ENCODE data around the gene C1orf174. TPM values are rescaled to one million over a fixed set of nuclear protein-coding genes. Genes with fewer than 3 reads are reported as not detected.

The C1orf174 gene
- total RNA-seq, 4 donors from 2014 or later = 27.3 to 36.6 (median 32.7) TPM

DNA sequence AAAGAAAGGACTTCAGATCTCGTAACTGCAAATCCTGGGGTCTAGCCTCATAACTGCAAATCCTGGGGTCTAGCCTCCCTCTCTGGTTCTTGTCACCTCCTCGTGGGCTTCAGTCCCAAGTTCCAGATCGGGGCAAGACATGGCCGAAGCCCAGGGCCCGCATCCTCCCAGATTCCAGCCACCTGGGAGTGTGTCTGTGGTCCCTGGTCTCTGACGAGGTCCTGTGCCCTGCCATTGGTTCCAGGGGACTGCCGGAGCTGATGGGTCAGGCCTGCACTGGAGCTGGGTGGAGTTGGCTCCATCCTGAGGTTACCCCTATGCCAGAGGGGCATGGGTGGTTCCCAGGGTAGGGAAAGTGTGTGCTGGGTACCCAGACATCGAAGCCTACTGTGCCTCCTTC lies 17.7 kb upstream of the C1orf174 start:
- no peaks in the 10 kb centered on the region for H3K4me1 ChIP-seq
- intact Hi-C loops (cut with DNase I) = loop anchor here (10.0 kb wide), 1 partner anchor 1827 kb away; no protein-coding TSS in a partner anchor
- DNase-seq = no peak
- H3K4me3 ChIP-seq (replicated peaks in 1 of 3) = no peak overlapping the region
- no peaks in the 10 kb centered on the region for H3K27me3 ChIP-seq
- TF ChIP-seq POLR2A (IDR thresholded peaks at IDR 0.05) = no peak
- TF ChIP-seq, protein P1, sequence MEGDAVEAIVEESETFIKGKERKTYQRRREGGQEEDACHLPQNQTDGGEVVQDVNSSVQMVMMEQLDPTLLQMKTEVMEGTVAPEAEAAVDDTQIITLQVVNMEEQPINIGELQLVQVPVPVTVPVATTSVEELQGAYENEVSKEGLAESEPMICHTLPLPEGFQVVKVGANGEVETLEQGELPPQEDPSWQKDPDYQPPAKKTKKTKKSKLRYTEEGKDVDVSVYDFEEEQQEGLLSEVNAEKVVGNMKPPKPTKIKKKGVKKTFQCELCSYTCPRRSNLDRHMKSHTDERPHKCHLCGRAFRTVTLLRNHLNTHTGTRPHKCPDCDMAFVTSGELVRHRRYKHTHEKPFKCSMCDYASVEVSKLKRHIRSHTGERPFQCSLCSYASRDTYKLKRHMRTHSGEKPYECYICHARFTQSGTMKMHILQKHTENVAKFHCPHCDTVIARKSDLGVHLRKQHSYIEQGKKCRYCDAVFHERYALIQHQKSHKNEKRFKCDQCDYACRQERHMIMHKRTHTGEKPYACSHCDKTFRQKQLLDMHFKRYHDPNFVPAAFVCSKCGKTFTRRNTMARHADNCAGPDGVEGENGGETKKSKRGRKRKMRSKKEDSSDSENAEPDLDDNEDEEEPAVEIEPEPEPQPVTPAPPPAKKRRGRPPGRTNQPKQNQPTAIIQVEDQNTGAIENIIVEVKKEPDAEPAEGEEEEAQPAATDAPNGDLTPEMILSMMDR (IDR thresholded peaks at IDR 0.05) = no peak
- no peaks in the 10 kb centered on the region for H3K9me3 ChIP-seq
- WGBS, 2 donors = 76 to 80% methylated on average over 7 of the region's 8 CpGs
- H3K36me3 ChIP-seq = no peaks in the 10 kb centered on the region
- H3K27ac ChIP-seq = no peak overlapping the region

DNA sequence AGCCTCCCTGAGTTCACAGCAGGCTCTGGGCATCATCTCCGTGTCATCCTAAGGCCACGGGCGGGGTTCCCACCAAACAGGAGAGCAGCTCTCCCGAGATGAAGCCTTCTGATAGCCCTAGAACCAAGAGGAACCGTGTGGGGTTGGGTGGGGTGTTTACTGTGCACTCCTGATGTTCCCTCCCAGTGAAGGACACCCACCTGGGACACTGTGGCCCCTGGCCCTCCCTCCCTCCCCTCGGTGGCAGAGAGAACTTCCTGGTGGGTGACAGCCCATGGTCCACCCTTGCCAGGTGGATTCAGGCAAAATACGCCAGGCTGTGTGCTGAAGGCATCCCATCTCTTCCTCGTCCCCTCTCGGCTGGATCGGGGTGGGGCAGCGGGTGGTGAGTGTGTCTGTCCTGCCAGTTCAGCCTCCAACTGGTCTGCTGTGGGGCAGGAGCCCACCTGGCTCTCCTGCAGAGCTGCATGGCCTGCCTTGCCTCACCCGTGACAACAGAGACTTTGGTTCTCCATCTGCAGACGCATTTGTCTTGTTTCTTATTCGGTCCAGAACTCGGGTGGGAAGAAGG lies 15.6 kb upstream of the C1orf174 start:
- no peak for DNase-seq
- intact Hi-C loops (cut with DNase I) = loop anchor here (10.0 kb wide), 1 partner anchor 1829 kb away; no protein-coding TSS in a partner anchor
- H3K27me3 ChIP-seq = no peaks in the 10 kb centered on the region
- peaks cover 0 to 5% of the 10 kb centered on the region in 2 donors for H3K4me1 ChIP-seq
- TF ChIP-seq POLR2A (IDR thresholded peaks at IDR 0.05) = no peak
- TF ChIP-seq, protein P1 (IDR thresholded peaks at IDR 0.05) = no peak
- no peak overlapping the region for H3K4me3 ChIP-seq (replicated peaks in 1 of 3)
- no peak overlapping the region for H3K27ac ChIP-seq
- WGBS, 2 donors = 85 to 90% methylated on average over 13 to 14 of the region's 15 CpGs
- H3K9me3 ChIP-seq = no peaks in the 10 kb centered on the region
- H3K36me3 ChIP-seq = no peaks in the 10 kb centered on the region

- Histone ChIP-seq H3K4me3 (replicated peaks in 1 of 3) (no peak overlapping the region), H3K36me3 (no peaks in the 10 kb centered on the region), H3K27me3 (no peaks in the 10 kb centered on the region), H3K9me3 (no peaks in the 10 kb centered on the region), H3K4me1 (peaks cover 0 to 5% of the 10 kb centered on the region in 2 donors), H3K27ac (no peak overlapping the region)
- no peak for TF ChIP-seq POLR2A (IDR thresholded peaks at IDR 0.05)
- TF ChIP-seq, protein P1 (IDR thresholded peaks at IDR 0.05) = no peak
- no peak for DNase-seq
- WGBS, 2 donors = 92 to 96% methylated on average over 8 to 13 of the region's 14 CpGs
- intact Hi-C loops (cut with DNase I) = loop anchor here (10.0 kb wide), 1 partner anchor 1830 kb away; no protein-coding TSS in a partner anchor
Observed at GRCh38 chr1:3914911-3915310, 14.8 kb upstream of the C1orf174 start.

DNA sequence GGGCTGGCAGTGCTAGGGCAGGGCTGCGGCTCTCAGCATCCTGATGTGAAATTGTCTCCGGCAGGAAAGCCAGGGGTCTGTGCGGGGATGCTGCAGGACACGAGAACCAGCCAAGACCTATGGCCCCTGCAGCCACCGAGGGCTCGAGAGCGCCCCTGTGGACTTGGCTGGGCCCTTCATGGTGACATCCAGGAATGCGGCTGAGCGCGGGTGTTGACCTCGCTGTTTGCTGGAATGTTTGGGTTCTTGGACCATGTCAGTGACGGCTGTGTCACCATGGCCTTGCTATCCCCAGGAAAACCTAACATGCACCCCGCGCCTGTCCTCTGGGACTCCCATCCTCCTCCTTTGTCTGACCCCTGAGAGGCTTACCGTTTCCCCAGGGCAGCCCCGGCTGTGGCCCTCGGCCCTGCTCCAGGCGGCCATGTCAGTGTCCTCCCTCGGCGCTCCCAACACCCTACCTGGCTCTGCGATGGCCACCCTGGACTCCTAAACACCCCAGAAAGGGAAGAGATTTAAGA lies 14.3 kb upstream of the C1orf174 start:
- no peak overlapping the region for H3K27ac ChIP-seq
- TF ChIP-seq, protein P1 (IDR thresholded peaks at IDR 0.05) = no peak
- no peak for TF ChIP-seq POLR2A (IDR thresholded peaks at IDR 0.05)
- 90 to 91% methylated on average over 16 to 21 of the region's 21 CpGs for WGBS, 2 donors
- no peaks in the 10 kb centered on the region for H3K9me3 ChIP-seq
- intact Hi-C loops (cut with DNase I) = loop anchor here (10.0 kb wide), 1 partner anchor 1830 kb away; no protein-coding TSS in a partner anchor
- no peak for DNase-seq
- H3K4me1 ChIP-seq = peaks cover 0 to 5% of the 10 kb centered on the region in 2 donors
- H3K36me3 ChIP-seq = no peaks in the 10 kb centered on the region
- no peak overlapping the region for H3K4me3 ChIP-seq (replicated peaks in 1 of 3)
- H3K27me3 ChIP-seq = no peaks in the 10 kb centered on the region
